Ishikawa (cell line): ENCODE data around the gene GRAMD1B.

ENCODE experiments used
- CEBPB ChIP-seq: IDR thresholded peaks from 2 replicates; pipeline ENCODE4 v1.6.1; 2012
- CREB1 ChIP-seq: IDR thresholded peaks from 2 replicates; pipeline ENCODE4 v1.6.1; 2012; ENCODE audit warnings: low read depth
- EGR1 ChIP-seq: IDR thresholded peaks from 2 replicates; pipeline ENCODE4 v1.6.1; 2012
- EP300 ChIP-seq: IDR thresholded peaks from 2 replicates; pipeline ENCODE4 v1.6.1; 2012; ENCODE audit warnings: borderline replicate concordance
- FOXM1 ChIP-seq: IDR thresholded peaks from 2 replicates; pipeline ENCODE4 v1.6.1; 2012; ENCODE audit warnings: low read depth, borderline replicate concordance
- MAX ChIP-seq: IDR thresholded peaks from 2 replicates; pipeline ENCODE4 v1.6.1; 2012
- NFIC ChIP-seq: IDR thresholded peaks from 2 replicates; pipeline ENCODE4 v1.6.1; 2012
- RAD21 ChIP-seq: IDR thresholded peaks from 2 replicates; pipeline ENCODE4 v1.6.1; 2012; ENCODE audit warnings: low read depth
- REST ChIP-seq: IDR thresholded peaks from 2 replicates; pipeline ENCODE4 v1.6.1; 2012; ENCODE audit warnings: low read depth, mild to moderate bottlenecking
- TAF1 ChIP-seq: IDR thresholded peaks from 2 replicates; pipeline ENCODE4 v1.6.1; 2012; ENCODE audit warnings: low read depth, mild to moderate bottlenecking
- TCF12 ChIP-seq: IDR thresholded peaks from 2 replicates; pipeline ENCODE4 v1.6.1; 2012; ENCODE audit warnings: low read depth
- TEAD4 ChIP-seq: IDR thresholded peaks from 2 replicates; pipeline ENCODE4 v1.6.1; 2012
- USF1 ChIP-seq: IDR thresholded peaks from 2 replicates; pipeline ENCODE4 v1.6.1; 2012
- YY1 ChIP-seq: IDR thresholded peaks from 2 replicates; pipeline ENCODE4 v1.6.1; 2012; ENCODE audit warnings: low read depth
- ZBTB7A ChIP-seq: IDR thresholded peaks from 2 replicates; pipeline ENCODE4 v1.6.1; 2012; ENCODE audit warnings: low read depth

Gene GRAMD1B

GRCh38 chr11:123437236-123437979 lies 7.3 kb downstream of the GRAMD1B start:
- TF ChIP-seq EGR1 = no peak
- TF ChIP-seq NFIC = no peak
- TF ChIP-seq ZBTB7A = no peak
- no peak for TF ChIP-seq CREB1
- TF ChIP-seq TEAD4 = no peak
- TF ChIP-seq TAF1 = no peak
- no peak for TF ChIP-seq EP300

GRCh38 chr11:123438131-123438627 lies 8.1 kb downstream of the GRAMD1B start:
- TF ChIP-seq TCF12 = no peak
- no peak for TF ChIP-seq CREB1
- no peak for TF ChIP-seq TAF1
- TF ChIP-seq ZBTB7A = no peak
- TF ChIP-seq TEAD4 = no peak
- no peak for TF ChIP-seq YY1
- TF ChIP-seq USF1 = no peak
- TF ChIP-seq EGR1 = no peak
- TF ChIP-seq RAD21 = no peak
- no peak for TF ChIP-seq FOXM1

GRCh38 chr11:123439616-123440015 lies 9.5 kb downstream of the GRAMD1B start:
- TF ChIP-seq FOXM1 (no peak), EP300 (no peak), TCF12 (no peak), TEAD4 (no peak), CREB1 (no peak)

- TF ChIP-seq CREB1 (no peak), EP300 (no peak), YY1 (no peak), USF1 (no peak), RAD21 (no peak), TAF1 (no peak), REST (no peak), FOXM1 (no peak), CEBPB (no peak), MAX (no peak), TEAD4 (no peak), NFIC (no peak), ZBTB7A (no peak), EGR1 (no peak), TCF12 (no peak)
Observed at GRCh38 chr11:123441161-123441560, 11.1 kb downstream of the GRAMD1B start.

GRCh38 chr11:123443851-123444623 lies 14.0 kb downstream of the GRAMD1B start:
- TF ChIP-seq YY1 (no peak), EP300 (no peak), USF1 (no peak), TAF1 (no peak), NFIC (no peak), MAX (no peak), CREB1 (no peak), TEAD4 (no peak), FOXM1 (no peak), RAD21 (no peak), REST (no peak), EGR1 (no peak), TCF12 (no peak), ZBTB7A (no peak), CEBPB (no peak)
